HG03280 (cell line): ENCODE data around the gene PTAFR.
"Not testable (repeated sequence)": the region's sequence is repeated elsewhere in the genome, so short reads cannot be mapped to it uniquely, and the experiment has no call there.

Source experiments
- ATAC-seq: cut with Tn5 transposase; IDR thresholded peaks from one replicate; pipeline ENCODE4 v1.9.1; 2021; ENCODE audit warnings: mild to moderate bottlenecking, moderate library complexity; ENCODE audit not compliant: unreplicated experiment

PTAFR gene

DNA sequence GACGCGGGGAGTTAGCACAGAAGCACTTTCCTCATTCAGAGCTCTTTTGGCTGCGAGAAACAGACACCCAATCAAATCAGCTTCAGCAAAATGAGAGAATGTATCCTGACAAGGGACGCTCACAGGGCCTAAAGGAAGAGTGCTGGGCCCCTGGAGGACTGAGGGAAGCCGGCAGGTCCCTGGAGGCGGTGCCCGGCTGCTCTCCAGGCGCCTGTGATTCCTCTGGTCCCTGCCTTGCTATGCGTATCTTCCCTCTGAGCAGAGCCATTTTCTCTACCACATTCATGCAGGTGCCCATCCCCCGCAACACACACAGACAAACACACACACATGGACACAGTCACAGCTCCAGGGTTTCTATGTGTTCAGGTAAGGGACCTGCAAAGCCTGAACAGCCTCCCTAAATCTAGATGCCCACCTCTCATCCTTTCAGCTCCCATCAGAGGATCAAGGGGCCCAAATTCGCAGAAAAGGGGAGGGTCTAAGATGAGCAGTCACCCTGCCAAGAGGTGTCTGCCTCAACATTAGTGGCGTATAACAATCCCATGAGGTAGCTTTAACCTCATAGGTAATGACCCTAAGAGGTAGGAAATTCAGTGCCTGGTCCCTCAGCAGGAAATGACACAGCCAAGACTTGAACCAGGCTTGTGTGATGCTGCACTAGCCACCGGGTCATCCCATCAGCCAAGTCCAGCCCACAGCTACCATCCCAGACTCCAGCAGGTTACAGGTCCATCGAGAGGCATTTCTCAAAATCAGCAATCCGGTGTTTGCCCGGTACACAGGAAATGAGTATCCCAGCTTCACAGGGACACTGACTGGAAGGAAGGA is 29.0 kb downstream of the PTAFR start:
- peak; percentile 5 for ATAC-seq

DNA sequence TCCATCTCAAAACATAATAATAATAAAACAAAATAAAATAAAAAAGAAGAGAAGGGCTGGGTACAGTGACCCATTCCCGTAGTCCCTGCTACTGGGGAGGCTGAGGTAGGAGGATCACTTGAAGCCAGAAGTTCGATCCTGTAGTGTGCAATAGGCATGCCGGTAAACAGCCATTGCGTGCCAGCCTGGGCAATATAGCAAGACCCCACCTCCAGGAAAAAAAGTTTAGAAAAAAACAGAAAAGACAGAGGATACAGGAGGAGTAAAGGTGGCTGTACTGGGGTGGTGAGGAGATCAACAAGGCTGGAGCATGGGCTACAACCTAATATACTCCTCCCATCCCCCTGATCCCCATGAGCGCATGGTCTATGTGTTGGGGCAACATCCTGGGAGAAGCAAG is 30.8 kb downstream of the PTAFR start:
- no peak for ATAC-seq

DNA sequence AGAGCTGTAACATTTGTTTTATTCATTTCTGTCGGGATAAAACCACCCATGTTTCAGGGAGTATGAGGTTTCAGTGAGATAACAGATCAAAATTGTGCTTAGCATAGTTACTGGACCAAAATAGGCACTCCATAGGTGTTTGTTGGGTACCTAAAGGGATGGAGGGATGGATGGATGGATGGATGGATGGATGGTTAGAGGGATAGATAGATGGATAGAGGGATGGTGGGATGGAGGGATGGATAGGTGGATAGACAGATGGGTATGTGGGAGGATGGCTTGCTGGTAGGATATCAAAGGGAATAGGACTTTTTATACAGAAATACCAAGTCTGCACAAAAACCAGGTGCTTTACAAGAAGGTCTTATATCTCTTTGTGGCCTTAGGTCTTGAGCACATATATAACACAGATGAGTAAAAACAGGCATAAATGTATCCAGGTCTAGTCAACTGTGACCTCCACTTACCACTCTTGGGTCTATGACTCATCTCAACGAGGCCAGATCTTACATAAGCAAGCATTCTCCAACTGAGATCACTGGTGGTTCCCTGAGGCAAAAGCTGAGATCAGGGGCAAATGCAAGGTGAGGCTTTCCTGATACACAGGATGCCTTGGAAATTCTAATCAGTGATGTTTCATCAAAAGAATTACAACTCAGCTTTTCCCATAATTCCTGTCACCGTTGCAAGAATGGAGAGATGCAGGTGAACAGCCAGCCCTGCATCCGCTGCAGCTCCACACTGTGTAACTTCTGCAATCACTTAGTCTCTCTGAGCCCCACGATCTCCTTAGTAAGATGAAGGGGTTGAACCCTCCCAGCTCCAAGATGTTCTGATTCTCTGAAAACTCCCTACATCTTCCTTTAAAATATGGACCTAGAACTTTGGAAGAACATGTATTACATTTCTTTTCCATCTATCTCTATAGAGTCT is 32.0 kb downstream of the PTAFR start:
- peak; percentile 51 for ATAC-seq

DNA sequence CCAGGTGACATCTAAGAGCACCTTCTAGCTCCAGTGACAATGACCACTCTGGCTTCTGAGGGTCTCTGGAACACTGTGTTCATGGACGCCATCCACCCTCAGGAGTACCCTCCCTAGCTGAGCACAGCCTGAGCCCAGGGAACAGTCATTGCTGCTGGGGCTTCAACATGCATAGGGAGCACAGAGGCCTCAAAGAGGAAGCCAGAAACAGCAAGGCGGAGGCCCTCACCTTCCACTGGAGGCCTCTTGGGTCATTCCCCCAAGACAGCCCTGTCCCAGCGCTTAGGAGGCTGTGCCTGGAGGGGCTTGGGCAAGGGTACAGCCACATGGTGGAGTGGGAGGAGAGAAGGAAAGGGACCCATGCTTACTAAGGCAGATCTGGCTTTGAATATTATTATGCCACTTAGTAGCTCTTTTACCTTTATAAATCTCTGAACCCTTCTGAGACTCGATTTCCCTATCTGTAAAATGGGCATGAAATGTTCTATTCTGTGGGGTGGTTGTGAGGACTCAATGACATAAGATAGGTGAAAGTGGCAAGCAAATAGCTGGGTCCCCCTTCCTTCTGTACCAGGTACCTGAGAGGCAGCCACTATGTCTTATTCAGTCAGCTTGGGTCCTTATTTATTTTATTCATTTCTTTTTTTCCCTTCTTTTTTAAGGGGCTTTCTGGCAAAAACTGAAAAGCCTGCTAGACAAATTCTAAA is 32.8 kb downstream of the PTAFR start:
- ATAC-seq = no peak

DNA sequence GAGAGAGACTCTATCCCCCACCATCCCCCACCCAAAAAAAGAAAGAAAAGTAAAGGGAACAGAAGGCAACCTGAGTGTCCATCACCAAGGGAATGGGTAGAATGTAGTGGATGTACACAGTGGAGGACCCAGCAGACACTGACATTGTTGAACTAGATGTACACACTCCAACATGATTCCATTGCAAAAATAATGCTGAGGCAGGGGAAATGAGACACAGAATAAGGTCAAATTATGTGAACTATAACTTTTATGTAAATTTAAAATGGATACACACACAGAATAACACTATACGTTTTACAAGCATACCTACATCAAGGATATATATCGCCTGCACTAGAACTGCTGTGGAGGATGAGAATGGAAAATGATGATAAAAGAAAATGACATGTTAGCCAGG is 34.8 kb downstream of the PTAFR start:
- no peak for ATAC-seq

DNA sequence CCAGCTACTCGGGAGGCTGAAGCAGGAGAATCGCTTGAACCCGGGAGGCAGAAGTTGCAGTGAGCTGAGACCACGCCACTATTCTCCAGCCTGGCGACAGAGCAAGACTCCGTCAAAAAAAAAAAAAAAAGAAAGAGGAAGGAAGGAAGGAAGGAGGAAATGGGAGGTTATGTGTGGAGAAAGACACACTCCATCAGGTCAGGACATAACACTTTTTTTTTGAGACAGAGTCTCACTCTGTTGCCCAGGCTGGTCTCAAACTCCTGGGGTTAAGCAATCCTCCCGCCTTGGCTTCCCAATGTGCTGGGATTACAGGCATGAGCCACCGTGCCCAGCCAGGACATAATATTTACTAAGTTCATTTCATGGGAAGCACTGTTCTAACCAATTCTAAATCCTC is 36.6 kb downstream of the PTAFR start:
- not testable (repeated sequence) for ATAC-seq

DNA sequence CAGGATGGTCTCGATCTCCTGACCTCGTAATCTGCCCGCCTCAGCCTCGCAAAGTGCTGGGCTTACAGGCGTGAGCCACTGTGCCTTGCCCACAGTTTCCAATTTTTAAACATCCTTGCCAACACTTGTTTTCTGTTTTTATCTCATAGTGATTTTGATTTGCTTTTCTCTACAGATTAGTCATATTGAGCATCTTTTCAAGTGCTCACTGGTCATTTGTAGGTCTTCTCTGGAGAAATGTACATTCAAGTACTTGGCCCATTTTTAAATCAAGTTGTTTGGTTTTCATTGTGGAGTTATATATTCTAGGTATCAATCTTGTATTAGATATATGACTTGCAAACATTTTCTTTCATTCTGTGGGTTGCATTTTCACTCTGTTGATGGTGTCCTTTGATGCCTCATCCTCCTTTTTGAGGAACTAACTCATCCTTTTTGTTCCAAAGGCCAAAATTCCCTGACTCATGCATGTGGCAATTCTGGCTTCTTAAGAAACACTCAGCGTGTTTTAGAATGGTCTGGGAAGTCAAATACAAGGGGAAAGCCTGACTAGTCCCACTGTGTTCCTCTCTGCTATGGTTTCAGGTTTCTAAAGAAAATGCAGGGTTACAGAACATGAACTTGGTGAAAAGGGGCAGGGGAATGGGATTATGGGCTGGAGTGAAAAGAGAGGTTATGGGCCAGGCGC is 37.3 kb downstream of the PTAFR start:
- no peak for ATAC-seq

DNA sequence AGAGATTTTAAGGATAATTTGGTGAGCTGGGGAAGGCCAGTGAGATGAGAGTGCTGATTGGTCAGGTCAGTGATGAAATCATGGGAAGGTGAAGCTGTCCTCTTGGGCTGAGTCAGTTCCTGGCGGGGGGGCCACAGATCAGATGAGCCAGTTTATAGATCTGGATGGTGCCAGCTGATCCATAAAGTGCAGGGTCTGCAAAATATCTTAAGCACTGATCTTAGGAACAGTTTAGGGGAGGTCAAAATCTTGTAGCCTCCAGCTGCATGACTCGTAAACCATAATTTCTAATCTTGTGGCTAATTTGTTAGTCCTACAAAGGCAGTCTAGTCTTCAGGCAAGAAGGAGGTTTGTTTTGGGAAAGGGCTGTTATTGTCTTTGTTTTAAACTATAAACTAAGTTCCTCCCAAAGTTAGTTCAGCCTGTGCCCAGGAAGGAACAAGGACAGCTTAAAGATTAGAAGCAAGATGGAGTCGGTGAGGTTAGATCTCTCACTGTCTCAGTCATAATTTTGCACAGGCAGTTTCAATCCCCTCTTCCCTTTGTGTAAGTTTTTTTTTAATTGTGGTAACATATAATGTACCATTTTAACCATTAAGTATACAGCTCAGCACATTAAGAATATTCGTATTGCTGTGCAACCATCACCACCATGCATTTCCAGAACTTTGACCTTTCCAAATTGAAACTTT is 39.4 kb downstream of the PTAFR start:
- no peak for ATAC-seq

DNA sequence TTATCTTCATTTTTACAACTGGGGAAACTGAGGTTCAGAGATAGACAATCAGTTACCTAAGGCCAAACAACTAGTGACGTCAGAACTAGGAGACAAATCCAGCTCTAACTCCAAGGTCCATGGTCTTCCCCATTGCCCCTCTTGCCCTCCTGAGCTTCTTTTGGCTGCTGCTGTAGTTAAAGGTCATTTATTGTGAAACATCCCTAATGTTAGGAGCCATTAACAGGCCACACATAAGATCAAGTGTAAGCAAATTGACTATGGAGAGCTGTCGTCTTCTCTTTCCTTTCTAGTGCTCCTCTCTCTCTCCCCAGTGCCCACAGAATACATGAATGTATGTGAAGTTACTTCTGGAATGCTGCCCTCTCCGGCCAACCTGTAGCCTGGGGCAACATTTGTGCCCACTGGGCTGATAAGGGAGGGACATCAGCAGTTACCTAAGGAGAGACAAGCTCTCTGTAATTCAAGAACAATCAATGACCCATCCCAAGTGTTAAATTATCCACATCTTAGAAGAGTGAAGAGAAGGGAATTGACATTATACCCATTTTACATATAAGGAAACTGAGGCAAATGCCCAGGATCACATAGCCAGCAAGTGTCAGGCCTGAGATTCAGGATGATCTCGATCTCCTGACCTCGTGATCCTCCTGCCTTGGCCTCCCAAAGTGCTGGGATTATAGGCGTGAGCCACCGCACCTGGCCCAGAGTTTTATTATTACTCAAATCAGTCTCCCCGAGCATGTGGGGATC is 40.1 kb downstream of the PTAFR start:
- no peak for ATAC-seq

DNA sequence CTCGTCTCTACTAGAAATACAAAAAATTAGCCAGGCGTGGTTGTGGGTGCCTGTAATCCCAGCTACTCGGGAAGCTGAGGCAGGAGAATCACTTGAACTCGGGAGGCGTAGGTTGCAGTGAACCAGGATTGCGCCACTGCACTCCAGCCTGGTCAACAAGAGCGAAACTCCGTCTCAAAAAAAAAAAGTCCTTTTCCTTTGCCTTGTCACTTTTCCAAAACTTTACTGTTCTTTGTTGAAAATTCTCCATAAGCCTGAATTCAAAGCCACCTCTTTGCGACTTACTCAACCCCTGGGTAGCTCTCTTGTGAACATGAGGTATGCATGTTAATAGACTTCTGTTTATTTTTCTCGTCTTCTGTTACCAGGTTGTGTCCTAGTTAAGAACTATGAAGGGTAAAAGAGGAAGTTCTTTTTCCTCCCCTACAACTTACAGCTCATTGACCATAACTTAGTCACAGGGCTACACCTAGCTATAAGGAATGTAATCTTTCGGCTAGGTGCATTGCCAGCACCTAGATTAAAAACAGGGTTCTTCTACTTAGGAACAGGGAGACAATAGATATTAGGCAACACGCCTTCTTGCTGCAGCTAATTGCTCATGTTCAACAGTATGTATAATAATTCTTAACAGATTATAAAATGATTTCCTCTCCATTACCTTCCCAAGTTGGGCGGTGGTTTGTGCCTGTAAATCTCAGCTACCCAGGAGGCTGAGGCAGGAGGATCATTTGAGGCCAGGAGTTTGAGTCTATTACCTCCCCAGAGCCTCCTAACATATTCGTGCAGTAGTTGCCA is 40.9 kb downstream of the PTAFR start:
- ATAC-seq = no peak

DNA sequence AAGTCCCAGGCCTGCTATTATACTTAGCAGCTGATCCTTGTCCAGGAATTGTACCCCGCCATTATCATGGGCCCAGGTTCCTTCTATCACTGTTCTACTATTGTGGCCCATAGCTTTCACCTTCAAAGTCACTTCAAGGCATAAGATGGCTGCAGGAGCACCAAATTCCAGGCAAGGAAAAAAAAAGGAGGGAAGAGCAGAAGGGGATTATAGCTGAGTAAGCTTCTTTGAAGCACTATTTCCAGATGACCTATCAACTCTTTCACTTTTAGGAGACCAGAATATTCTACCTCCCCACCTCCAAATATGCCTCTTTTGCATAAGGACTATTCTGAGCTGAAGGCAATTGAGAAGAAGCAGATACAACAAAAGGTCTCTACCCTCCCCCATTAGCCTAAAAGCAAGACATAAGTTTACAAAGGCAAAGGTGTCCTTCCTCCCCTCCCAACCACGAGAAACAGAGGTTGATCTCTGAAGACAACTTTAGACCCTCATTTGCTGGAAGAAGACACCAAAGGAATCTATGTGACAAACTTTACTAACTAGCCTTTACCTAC is 41.8 kb downstream of the PTAFR start:
- ATAC-seq = no peak

DNA sequence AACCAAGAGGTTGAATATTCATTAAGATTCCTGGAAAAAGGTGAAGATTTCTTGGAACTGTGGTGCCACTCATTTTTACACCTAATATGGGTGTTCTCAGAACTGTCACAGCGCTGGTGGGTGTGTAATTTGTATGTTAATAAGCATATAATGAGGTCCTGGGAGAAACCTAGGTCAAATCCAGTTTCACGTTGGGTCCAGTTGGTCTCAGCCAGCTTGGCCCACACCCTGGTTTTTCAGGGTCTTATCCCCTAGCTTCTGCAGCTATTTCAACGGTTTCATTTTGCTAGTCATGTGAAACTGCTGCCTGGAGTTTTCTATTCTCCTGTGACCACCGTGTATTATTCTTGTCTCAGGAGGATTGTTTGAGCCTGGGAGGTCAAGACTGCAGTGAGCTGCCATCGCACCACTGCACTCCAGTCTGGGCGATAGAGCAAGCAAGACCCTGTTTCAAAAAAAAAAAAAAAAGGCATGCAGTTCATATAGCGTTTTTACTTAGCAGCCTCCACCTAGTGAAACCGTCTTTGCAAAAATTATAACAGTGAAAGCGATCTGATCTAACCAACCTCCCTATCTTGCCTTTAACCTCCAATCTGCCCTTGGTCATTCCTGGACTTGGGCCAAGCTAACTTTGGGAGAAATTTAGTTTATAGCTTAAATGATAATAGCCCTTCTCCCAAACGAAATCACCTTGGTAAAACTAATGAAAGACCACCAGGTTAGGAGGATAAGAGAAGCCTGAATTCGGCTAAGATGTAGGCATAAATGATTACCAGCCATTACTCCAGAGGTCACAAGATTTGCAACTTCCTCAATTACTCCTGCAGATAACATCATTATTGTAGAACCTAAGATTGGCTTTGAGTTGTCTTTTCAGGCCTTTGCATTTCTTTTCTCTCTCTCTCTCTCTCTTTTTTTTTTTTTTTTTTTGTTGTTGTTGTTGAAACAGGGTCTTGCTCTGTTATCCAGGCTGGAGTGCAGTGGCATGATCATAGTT is 44.0 kb downstream of the PTAFR start:
- no peak for ATAC-seq

DNA sequence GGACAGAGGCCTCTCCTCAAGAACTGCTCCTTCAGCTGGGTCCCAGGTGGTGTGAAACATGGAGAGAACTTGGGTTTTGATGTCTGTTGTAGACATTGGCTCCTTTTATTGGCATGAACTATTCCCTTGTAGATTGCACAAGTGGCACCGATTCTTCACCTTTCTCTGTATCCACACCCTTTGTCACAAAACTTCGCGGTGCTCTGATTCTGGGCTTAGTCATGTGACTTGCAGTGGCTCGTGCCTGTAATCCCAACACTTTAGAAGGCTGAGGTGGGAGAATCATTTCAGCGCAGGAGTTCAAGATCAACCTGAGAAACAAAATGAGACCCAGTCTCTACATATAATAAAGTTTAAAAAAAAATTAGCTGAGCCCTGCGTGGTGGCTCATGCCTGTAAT is 45.6 kb downstream of the PTAFR start:
- no peak for ATAC-seq

DNA sequence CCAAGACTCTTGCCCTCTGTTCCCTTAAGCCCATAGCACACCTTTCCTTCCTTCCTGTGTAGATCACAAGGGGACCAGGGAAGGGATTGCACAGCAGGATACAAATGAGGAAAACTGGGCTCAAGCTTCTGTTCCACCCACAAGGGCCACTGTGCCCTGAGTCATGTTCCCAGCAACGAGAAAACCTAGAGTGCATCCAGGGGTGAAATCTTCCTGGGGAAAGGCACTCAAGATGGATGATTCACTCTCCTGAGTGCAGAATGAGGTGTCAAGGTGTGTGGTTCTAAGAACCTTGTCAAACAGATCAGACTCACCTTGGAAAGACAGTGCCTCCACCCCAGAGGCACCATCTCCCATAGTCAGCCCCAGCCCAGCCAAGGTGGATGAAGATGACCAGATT is 47.3 kb downstream of the PTAFR start:
- ATAC-seq = no peak

DNA sequence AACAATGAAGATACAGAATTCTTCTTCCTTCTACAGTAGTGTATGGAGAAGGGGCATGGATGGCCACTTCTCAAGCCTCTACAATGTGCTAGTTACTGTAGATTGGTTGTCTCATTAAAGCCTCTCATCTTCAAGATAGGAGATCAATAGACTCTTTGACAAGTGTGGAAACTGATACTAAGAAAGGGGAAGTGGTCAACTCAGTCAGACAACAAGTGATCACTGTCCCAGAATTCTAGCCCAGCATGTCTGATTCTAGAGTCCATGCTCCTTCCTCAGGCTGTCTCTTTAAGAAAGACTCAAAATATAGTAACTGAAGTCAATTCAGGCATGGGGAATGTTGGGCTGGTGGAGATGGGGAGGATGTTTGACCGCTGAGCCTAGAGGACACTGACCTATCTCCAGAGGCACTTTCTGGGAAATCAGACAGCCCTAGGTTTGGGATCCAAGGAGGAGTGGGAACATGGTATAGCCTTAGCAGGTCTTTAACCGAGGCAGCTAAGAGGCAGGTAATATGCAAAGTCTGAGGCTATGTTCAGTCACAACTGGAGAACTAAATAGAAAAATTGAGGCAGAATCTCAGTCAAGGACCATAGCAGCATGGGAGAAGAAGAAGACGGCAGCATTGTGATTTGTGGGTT is 48.8 kb downstream of the PTAFR start:
- ATAC-seq = peak; percentile 70

DNA sequence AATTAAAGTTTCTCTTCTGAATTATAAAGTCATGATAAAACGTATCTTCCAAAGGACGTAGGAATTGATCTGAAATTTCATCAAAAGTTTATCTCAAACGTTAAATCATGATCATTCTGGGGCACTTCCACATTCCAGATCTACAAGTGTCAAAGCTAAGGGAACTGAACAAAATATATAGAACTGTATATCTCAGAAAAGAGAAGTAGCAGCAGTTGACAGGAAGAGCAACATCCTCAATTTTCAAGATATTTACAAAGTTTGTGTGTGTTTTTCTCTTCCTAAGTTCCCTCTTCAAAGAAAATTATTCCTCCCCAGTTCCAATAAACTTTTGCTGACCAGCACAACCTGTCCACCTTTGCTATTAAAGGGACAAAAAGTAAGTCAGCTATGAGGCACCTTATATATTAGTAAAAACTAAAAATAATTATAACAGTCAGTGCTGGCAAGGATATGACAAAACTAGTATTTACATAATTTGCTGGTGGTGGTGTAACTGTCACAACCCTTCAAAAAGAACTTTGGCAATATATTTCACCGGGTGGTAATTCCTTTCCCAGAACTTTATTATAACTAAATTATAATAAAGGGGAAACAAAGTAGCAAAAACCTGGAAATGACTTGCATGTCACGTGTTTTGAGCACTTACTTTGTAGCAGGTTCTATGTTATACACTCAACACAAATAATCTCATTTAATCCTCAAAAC is 49.6 kb downstream of the PTAFR start:
- no peak for ATAC-seq
